GM12875 (cell line): ENCODE data around the gene ADAP1.

Source experiments
- H3K4me3 ChIP-seq: one replicate; pipeline ENCODE4 v1.5.1; 2011; ENCODE audit warnings: low read depth, low read length, control low read depth
- TF ChIP-seq, protein P1 (sequence below): IDR thresholded peaks from 2 replicates; pipeline ENCODE4 v1.5.1; 2011; ENCODE audit warnings: low read depth, mild to moderate bottlenecking, control low read depth, inconsistent platforms, low read length, moderate library complexity, borderline replicate concordance; ENCODE audit not compliant: insufficient read depth

Gene ADAP1

DNA sequence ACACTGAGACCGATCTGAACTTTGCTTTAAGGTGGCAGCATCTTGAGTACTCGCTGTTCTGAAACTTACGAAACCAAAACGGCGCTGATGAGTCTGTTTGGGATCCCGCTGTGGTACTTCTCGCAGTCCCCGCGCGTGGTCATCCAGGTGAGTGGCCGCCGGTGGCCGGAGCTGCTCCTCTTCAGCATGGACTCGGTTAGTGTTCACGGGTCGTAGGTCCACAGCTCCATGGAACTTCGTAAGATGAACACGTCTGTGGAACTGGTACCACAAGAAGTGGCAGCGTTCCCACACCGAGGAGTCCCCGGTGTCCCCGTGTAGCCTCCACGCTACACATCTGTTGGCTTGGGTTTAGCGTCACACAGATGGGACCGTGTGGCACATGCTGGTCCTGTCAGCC, 88.6 kb downstream of the ADAP1 start:
- no peak overlapping the region for H3K4me3 ChIP-seq
- TF ChIP-seq, protein P1, sequence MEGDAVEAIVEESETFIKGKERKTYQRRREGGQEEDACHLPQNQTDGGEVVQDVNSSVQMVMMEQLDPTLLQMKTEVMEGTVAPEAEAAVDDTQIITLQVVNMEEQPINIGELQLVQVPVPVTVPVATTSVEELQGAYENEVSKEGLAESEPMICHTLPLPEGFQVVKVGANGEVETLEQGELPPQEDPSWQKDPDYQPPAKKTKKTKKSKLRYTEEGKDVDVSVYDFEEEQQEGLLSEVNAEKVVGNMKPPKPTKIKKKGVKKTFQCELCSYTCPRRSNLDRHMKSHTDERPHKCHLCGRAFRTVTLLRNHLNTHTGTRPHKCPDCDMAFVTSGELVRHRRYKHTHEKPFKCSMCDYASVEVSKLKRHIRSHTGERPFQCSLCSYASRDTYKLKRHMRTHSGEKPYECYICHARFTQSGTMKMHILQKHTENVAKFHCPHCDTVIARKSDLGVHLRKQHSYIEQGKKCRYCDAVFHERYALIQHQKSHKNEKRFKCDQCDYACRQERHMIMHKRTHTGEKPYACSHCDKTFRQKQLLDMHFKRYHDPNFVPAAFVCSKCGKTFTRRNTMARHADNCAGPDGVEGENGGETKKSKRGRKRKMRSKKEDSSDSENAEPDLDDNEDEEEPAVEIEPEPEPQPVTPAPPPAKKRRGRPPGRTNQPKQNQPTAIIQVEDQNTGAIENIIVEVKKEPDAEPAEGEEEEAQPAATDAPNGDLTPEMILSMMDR = no peak

DNA sequence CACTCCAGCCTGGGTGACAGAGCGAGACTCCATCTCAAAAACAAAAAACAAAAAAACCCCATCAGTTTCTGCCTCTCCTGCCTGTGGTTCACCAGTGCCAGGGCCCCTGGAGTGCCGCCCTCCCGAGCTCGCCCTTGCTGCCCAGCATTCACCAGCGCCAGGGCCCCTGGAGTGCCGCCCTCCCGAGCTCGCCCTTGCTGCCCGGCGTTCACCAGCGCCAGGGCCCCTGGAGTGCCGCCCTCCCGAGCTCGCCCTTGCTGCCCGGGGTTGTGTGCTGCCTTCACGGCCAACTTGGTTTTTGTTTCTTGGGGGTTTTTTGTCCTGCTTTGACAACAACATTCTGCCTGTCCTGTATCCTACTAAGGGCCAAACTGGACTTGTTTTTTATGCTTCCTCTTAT, 91.4 kb downstream of the ADAP1 start:
- TF ChIP-seq, protein P1 = no peak
- H3K4me3 ChIP-seq = no peak overlapping the region

DNA sequence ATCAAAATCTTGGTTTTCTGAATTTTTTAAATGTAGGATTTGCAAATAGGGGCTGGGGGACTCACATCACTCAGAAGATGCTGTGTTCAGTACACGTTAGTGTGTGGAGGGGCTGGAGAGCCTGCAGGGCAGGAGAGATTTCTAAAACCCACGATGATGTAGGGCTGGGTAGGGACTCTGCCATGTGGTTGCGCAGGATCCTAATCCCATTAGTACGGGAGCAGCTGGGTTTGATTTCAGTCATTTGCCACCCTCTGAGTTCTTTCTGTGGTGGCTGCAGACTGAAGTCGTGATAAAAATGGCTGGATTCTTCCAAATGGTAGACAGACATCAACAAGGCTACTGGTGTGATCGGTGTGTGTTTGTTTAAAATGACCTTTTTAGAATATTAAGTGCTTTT, 92.3 kb downstream of the ADAP1 start:
- TF ChIP-seq, protein P1 = no peak

DNA sequence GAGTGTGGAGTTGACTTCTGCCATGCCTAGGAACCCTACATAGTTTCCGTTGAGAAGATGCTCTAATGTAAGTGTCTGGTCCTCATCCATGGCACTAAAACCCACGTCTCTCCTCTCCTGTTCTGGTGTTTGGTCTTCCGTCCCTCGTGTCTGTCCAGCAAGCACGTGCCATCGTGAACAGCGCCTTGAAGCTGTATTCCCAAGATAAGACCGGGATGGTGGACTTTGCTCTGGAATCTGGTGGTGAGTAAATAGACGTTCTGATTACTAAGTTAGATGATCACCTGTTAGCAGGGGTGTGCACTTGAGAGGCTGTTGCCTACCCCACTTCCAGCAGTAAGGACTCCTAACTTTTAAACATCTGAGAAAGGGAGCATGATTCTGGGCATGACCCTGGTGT, 93.3 kb downstream of the ADAP1 start:
- no peak overlapping the region for H3K4me3 ChIP-seq
- TF ChIP-seq, protein P1 = no peak

More for the DNA sequence above, 92.3 kb downstream of the ADAP1 start:
- H3K4me3 ChIP-seq = no peak overlapping the region

DNA sequence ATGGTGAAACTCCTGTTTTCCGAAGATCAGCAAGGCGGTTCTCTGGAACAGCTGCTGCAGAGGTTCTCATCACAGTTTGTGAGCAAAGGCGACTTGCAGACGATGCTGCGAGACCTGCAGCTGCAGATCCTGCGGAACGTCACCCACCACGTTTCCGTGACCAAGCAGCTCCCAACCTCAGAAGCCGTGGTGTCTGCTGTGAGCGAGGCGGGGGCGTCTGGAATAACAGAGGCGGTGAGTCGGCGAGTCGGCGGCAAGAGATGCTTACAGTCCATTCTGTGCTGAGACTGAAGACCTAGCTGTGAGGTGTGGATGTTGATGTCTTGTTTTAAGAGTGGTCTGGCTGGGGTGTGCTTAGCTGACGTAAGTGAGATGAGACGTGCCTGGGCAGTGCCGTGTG, 94.3 kb downstream of the ADAP1 start:
- TF ChIP-seq, protein P1 = no peak
- H3K4me3 ChIP-seq = no peak overlapping the region

DNA sequence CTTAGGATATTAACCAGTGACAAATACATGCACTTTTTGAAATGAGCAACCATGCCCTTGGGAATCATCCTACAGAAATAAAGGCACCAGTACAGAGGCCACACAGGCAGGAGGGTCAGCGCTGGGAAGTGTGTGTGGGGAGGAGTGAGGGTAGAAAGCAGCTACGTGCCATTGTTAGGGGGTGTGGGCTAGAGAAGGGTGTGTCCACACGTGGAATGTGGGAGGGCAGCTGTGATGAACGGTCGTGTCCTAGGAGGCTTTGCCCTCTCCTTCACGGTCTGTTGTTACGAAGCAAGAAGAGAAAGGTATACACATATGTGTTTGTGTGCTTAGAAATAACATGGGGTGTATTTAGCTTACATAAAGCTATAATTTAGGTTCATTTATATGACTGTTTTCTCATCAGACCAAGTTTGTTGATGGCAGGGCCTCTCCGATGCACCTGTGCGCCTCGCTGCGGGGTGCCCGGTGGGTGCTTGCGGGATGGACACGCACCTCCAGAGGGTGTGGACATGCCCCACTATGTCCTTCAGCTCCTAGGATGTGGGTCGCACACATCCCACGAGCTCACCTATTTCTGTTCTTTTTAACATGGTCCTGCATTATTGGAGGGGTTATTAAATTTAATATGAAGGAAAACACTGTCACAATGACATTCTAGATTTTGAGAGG, 95.0 kb downstream of the ADAP1 start:
- H3K4me3 ChIP-seq = no peak overlapping the region
- TF ChIP-seq, protein P1 = no peak

DNA sequence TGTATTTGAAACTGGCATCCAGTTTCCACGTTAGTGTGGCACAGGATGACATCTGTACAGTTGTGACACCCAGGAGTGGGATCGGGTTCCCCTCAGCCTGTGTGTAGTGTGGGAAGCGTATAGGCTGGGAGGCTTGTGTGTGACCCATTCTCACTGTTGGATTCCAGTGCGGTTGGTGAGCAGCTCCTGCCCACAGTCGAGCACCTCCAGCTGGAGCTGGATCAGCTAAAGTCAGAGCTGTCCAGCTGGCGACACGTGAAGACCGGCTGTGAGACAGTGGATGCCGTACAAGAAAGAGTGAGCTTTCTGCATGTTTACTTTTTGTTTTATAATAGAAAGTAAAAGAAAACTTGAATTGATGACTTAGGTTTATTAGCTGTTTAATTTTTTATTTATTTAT, 96.8 kb downstream of the ADAP1 start:
- TF ChIP-seq, protein P1 = no peak
- no peak overlapping the region for H3K4me3 ChIP-seq
